GM18498 (cell line): ENCODE results near the gene ZC3HAV1L.
"Not testable (repeated sequence)": the region's sequence is repeated elsewhere in the genome, so short reads cannot be mapped to it uniquely, and the experiment has no call there.

Experiments used
- ATAC-seq: cut with Tn5 transposase; IDR thresholded peaks from one replicate; pipeline ENCODE4 v1.9.1; 2021; ENCODE audit warnings: mild to moderate bottlenecking, moderate library complexity; ENCODE audit not compliant: unreplicated experiment

The ZC3HAV1L gene, protein sequence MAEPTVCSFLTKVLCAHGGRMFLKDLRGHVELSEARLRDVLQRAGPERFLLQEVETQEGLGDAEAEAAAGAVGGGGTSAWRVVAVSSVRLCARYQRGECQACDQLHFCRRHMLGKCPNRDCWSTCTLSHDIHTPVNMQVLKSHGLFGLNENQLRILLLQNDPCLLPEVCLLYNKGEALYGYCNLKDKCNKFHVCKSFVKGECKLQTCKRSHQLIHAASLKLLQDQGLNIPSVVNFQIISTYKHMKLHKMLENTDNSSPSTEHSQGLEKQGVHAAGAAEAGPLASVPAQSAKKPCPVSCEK

DNA sequence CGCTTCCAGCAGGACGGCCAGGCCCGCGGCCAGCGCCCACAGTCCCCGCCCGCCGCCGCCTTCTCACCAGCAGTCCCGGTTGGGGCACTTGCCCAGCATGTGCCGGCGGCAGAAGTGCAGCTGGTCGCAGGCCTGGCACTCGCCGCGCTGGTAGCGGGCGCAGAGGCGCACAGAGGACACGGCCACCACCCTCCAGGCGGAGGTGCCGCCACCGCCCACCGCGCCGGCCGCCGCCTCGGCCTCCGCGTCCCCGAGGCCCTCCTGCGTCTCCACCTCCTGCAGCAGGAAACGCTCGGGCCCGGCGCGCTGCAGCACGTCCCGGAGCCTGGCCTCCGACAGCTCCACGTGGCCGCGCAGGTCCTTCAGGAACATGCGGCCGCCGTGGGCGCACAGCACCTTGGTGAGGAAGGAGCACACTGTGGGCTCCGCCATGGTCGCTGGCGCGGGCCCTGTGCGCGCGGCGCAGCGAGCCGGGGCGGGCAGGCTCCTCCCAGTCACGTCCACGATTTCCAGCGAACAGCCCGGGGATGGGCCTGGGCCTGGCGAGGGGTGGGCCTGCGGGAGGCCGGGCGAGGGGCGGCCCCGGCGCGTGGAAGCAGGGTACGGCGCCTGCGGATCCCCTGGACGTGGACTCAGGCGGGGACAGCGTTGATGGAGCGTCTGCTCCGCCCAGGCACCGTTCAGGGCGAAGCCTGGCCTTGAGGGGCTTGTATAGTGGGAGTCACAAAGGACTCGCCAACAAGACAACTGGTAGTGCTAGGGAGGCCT is at the start of gene ZC3HAV1L:
ZC3HAV1L (minus strand) TSS at position 457 of the 768 bp plus-strand sequence; CDS start at position 432, 25 bp downstream.
- peak; percentile 89 for ATAC-seq

DNA sequence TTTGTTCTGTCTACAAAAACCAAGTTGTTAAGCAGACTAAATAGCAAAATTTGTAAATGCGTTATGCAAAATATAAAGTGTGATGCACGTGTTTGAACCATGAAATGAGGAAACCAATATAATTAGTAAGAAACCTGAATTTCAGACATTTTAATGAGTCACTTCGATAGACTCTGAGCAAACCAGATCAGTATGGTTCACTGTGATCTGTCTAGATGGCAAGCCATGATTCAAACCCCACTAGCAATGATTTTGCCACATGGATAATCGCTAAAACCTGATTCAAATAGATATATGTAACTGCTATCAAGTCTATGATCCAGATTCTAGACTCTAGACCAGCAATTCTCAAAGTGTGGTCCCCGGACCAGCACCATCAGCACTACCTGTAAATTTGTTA is 48.9 kb upstream of the ZC3HAV1L start:
- ATAC-seq, result no peak

DNA sequence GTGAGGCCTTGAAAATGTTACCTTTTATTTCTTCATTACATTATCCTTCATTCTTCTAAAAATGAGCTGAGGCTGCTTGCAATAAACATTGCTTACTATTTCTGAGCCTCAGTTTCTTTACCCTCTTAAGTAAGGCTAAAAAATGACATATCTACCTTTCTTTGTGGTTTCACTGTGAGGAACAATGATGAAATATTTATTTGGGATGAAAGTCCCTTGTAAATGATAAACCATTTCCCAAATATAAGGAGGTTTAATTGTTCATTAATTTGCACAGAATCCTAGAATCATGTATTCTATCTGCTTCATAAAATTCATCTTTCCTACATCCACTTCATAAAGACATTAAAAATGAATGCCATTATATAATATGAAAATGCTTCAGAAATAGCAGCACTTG is 45.7 kb upstream of the ZC3HAV1L start:
- no peak for ATAC-seq

DNA sequence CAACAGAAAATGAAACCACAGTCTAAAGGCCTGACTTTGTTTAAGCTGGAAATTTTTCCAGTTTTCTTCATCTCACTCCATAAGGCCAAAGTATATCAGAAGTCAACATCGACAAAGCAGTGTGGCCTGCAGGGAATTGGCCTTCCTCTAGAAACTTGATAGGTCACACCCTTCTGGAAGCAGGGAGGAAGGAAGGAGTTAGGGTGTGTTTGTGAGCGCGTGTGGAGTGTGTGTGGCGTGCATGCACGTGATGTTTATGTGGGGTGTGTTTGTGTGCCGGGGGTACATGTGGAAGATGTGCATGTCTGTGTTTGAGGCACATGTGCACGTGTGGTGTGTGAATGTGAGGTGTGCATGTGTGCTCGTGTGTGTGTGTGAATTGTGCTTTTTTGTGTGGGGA is 45.1 kb upstream of the ZC3HAV1L start:
- no peak for ATAC-seq

DNA sequence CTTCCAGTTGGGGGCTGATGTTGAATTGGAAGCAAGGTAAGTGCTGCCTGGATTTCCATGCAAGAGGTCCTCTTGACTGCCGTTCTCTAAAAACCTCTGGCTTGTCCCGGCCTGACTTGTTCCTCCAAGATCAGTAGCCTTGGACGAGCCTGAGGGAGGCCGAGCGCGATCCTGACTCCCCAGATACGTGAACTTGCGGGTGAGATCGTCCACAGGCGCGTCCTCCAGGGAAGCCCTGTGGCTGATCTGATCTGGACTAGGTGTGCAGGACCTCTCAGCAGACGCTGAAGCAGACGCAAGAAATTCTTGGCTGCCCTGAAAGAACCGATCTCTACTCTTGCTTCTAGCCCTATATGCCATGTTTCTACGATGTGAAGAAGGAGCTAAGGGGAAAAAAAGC is 44.0 kb upstream of the ZC3HAV1L start:
- no peak for ATAC-seq

DNA sequence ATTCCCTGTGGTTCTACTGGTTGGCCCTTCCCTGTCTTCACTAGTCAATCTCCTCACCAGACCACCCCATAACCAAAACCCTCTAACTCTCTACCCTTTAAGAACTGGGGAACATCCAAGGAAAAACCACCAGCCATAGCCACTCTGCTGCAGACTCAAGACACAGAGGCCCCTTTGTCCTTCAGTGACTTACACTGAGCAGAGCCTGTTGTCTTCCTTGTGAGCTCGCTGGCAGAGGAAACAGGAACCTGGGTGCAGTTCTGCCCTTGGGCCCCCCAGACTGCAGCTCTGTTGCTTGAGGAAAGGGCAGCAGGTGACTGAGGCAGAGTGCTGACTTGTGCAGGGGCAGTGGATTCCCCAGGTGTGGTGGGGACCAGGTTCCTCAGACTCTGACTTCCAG is 43.1 kb upstream of the ZC3HAV1L start:
- ATAC-seq, result no peak

DNA sequence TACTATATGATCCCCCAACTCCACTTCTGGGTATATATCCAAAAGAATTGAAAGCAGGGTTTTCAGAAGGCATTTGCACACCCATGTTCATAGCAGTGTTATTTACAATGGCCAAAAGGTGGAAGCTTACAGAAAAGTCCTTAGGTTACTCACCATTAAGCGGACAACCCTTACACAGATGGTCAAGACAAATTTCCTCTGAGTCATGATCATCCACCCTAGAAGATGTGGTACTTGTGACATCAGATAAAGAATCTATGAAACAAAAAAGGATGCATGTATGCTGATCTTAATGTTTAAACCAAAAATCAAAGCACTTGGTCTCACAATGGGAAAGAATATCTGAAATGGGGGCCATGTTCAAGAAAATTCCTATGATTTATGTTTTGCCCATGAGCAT is 42.6 kb upstream of the ZC3HAV1L start:
- ATAC-seq, result no peak

DNA sequence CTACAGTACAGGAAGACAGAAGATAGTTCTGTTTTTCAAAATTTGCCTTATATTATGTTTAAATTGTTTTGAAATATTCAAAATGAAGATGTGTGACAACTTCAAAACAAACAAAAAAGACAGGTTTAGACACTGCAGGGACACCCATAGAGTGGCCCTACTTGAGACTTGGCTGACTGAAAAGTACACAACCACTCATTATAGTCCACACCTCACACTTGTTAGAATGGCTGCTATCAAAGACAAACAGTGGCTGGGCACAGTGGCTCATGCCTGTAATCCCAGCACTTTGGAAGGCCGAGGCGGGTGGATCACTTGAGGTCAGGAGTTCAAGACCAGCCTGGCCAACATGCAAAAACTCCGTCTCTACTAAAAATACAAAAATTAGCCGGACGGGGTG is 41.9 kb upstream of the ZC3HAV1L start:
- not testable (repeated sequence) for ATAC-seq

DNA sequence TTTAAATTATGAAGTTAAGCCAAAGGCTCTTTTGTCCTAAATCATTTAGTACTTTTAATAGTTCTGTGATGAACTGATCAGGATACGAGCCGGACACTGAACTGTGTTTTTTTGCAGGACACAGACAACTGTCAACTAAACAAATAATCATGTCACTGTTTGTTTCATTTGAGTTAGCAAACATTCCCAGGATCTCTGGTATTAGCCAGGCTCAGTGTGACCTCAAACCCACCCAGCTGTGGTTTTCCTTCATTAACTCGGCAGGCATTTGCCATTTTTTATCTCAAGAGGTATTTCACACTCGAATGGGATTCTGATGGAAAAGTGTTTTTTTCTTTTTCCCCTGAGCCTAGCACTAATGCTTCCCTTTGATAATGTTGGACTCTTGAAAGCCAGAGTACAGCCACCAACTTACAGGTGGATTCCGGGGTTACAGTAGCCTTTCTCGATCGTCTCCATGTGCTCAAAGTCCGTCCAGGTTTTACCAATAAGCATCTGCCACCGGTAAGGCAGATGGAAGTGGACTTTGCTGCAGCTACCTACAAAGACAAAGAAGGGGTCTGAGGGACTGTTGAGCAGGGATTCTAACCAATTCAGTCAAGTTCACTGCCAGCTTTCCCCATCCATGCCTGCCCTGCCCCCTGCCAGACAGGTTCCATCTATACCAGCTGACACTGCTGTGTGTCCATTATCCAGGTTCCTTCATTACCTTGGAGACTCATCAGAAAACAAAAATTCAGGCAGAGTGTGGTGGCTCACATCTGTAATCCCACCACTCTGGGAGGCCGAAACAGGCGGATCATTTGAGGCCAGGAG is 40.2 kb upstream of the ZC3HAV1L start:
- no peak for ATAC-seq

DNA sequence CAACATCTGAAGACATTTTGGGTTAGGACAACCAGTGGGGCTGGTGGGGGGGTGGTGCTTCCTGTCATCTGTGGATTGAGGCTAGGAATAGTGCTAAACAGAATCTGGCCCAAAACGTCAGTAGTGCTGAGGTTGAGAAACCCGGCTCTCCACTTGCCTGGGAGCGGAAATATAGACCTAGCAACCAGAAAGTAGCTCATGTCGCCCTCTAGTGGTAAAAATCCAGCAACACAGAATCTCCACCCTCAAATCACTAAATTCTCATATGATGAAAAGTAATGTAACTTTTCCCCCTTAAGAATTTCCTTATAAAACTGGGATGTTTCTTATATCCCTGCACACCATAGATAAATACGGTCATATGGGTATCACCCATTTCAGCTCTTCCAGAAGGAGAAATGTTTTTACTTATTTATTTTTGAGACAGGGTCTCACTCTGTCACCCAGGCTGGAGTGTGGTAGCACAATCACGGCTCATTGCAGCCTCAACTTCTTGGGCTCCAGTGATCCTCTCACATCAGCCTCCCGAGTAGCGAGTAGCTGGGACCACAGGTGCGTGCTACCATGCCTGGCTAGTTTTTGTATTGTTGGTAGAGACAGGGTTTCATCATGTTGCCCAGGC is 39.3 kb upstream of the ZC3HAV1L start:
- ATAC-seq, result peak; percentile 90

DNA sequence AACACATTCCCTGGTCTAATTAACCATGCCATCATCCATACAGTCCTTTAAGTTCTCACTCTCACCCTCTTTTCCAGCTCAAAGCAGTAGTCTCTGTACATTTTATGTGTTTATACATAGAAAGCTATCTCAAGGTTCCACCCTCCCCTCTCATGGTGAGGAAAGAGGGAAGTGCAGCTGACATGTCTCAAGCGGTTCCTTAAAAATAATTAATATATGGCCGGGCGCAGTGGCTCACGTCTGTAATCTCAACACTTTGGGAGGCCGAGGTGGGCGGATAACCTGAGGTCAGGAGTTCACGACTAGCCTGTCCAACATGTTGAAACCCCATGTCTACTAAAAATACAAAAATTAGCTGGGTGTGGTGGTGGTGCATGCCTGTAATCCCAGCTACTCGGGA is 37.0 kb upstream of the ZC3HAV1L start:
- ATAC-seq, result no peak

DNA sequence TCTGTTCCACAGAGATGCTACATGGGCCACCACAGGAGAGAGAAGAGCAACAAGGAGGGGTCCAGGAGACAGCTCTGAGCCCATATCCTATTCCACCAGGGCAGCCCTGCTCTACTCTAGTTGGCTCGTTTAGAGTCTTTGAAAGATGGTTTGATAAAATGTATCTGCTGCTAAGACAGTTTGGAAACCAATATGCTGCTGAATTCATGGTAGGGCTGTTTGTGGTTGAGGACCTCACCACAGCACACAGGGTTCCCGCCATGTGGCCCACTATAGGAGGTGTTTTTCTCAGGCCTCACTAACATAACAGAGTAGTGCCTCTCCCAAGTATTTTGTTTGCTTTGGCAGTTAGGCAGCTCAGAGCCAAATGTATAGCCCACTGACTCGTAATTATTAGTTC is 35.8 kb upstream of the ZC3HAV1L start:
- ATAC-seq, result no peak

DNA sequence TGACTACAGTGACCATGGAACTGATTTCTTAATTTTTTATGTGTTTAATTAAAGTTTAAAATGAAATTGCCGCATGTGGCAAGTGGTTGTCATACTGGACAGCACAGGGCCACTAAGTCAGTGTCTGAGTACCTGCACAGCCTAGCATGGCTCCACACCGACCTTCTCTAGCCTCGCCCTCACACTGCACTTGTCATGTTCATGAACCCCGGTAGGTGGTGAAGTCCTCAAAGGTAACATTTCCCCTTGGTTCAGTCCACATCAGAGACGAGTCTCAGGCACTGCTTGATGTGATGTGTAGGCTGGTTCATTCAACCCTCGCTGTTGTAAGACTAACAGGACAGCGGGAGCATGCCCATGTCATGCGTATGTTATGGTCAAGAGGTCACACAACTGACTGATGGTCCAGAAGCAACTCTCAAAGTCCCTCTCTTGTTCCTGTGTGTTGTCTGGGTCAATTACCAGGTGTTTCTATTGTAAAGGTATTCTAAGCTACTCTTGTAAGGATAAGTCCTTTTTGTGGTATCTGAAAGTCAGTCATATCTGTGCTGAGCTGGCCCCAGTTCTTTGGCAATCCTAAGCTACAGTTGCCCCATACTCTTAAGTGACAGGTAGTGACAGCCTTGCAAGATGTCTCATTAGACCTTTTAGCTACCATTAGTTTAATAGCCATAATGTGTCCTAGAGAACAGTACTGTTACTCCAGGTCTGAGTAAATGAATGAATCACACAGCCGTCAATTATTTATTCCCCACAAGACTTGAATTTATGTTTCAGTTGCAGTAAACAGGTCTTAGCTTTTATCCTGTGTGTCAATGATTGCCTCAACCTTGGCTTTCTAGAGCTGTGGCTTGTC is 32.9 kb upstream of the ZC3HAV1L start:
- ATAC-seq, result no peak

DNA sequence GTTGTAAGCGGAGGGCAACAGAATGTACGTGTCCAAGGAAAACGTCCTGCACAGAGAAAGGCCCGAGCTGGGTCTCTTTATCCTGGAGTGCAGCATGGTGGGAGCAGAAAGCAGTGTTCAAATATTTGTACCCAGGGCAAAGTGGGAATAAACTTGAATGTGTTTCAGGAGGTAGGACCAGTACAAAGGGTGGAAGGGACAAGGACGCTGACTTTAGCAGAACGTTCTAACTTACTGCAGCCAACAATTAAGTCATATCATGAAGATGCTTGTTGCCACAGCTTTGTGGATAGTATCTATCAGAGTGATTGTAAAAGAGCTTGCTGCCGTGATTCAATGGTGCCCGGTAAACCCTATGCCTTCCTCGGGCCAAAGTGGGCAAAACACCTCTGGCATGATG is 30.5 kb upstream of the ZC3HAV1L start:
- no peak for ATAC-seq

DNA sequence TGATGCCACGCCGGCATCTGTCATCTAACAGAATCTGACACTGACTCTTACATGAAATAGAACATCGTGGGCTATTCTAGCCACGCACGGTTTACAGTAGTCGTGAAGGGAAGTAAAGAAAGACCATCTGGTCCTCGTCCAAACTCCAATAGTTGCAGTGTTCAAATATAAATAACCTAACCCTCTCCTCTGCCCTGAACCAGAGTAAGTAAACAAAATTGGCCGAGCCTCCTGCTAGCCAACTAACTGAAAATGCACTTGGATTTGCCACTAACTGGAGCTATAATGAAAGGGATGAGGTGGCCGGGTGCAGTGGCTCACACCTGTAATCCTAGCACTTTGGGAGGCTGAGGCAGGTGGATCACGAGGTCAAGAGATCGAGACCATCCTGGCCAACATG is 29.5 kb upstream of the ZC3HAV1L start:
- ATAC-seq, result no peak

DNA sequence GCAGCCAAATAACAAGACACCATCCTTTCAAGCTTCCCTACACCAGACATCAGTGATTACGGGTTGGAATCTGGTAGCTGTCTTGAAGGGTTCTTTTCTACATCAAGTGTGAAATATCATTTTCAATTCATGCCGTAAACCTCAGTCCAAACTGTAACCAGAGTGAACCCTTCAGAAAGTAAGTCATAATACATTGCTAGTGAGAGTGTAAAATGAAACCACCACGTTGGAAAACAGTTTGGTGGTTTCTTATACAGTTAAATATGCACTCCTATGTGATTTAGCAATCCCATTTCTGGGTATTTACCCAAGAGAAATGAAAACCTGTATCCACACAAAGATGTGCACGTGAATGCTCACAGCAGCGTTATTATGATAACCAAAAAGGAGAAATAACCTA is 25.6 kb upstream of the ZC3HAV1L start:
- ATAC-seq, result no peak

DNA sequence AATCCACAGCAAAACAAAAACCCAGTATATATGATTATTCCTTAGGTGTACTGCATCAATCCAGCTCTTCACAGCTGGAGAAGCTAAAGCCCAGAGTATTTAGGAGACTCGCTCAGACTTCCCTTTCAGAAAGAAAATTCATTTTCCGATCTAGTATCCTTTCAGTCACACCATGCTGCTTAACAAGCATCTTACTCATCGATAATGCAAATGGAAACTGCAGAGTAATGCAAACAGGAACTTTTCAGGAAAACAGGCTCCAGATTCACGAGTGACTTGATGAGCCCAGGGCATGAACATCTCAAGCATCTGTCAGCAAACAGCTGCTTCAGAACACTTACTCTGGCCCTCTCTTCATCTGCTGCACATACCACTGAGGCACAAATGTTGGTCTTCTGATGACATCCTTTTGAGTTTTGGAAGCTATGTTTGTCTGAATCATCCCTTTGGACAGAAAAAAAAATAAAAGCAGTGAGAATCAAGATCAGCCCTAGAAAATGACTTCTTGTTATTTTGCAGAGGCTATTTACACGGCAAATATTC is 24.9 kb upstream of the ZC3HAV1L start:
- no peak for ATAC-seq

DNA sequence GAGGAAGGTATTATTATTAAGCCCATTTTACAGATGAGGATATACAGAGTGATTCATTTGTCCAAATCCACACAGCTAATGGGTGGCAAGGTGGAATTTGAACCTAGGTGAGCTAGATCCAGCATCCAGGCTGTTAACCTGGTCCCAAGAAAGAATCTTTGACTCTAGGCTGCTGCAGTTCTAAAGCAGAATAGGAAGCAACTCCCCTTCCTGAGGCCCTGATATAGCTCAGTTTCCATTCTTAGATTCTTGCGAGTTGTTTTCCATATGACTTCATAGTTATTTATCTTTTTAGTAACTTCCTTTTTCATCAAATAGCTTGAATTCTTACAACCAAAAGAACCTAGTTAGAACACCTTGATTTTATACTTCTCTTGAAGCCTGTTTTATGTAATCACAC is 24.1 kb upstream of the ZC3HAV1L start:
- ATAC-seq, result no peak

DNA sequence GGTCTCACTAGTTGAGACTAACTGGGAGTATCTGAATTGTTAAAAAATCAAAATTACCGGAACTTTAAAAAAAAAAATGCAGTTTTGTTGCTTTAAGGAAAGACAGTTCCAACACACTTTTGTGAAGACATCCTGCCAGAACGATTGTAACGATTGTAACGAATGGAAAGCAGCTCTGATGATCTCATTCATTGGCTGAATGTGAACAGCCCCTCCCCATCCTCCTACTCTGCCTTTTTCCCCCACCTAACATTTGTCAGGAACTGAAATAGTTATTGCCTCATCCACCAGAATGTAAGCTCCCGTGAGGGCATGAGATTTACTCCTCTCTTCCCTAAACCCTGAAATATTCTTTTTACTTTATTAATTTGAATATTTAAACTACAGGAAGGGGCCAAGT is 23.1 kb upstream of the ZC3HAV1L start:
- no peak for ATAC-seq

DNA sequence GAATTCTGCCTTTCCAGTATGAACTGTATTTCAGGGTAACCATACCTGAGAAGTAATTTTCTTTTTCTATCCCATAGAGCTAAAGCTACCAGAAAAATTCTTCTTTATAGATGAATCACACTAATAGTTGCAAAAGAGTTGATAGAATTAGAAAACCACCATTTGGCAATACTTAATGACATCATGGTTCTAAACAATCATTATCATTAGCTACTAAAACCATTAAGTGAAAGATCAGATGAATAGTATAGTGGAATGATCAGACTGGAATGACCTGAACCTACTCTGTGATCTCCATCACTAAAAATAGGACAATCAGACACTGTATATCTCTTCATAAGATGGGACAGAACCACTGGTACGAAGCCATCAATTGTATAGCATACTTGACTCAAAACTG is 19.8 kb upstream of the ZC3HAV1L start:
- no peak for ATAC-seq
